ENCODE measurements around the gene ATP6V0C. TPM values are rescaled to one million over a fixed set of nuclear protein-coding genes. Genes with fewer than 3 reads are reported as not detected.
A peak's percentile ranks its signal among the peaks of the same experiment; 100 is the strongest.

The ATP6V0C gene
- total RNA-seq (2014; rRNA removed; shearing (Covaris generic)): 99.9 and 117 TPM in 2 replicates

DNA sequence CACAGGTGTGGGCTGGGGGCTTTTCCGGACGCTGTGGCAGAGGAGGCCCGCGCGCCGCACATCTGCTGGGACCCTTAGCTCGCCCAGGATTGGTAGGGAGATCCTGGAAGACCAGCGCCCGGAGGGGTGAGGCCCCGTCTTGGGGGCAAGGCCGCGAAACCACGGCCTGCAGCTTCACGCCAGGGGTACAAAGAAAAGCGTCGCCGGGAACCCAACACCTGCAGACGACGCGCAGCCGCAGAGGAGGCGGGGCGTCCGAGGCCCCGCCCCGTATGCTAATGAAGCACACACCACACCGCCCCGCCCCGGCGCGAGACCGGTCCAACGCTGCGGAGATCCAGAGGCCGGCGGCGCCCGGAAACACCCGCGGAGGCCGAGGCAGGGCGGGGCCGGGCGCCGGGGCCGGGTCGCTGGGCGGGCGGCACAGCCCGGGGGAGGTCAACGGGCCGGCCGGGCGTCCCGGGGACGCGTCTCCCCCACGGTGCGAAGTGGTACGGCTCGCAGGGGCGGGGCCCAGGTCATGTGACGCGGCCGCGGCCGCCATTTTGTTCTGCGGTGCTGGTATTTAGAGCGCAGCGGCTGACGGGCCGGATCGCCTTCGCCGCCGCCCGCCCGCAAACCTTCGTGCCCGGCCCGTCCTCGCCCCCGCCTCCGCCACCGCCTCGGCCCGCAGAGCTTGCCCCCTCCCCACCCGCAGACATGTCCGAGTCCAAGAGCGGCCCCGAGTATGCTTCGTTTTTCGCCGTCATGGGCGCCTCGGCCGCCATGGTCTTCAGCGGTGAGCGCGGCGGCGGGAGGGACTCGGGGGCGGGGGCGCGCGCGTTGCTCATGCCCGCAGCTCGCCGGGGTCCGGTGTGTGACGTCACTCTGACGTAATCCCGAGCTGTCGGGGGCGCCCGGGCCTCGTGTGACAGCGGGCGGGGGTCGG lies at the start of gene ATP6V0C:
Gene ATP6V0C (plus strand): TSS at position 548 of the 928 bp plus-strand sequence. CDS start 152 bp downstream, at position 700.
- DNase-seq (ENCODE audit: low spot score): peak; percentile 95

- DNase-seq (ENCODE audit: low spot score): no peak
Observed at GRCh38 chr16:2464333-2464732, 49.4 kb upstream of the ATP6V0C start.

- DNase-seq (ENCODE audit: low spot score): no peak
Observed at GRCh38 chr16:2465653-2466415, 47.9 kb upstream of the ATP6V0C start.

GRCh38 chr16:2466667-2467527 lies 46.9 kb upstream of the ATP6V0C start:
- no peak for DNase-seq (ENCODE audit: low spot score)

DNA sequence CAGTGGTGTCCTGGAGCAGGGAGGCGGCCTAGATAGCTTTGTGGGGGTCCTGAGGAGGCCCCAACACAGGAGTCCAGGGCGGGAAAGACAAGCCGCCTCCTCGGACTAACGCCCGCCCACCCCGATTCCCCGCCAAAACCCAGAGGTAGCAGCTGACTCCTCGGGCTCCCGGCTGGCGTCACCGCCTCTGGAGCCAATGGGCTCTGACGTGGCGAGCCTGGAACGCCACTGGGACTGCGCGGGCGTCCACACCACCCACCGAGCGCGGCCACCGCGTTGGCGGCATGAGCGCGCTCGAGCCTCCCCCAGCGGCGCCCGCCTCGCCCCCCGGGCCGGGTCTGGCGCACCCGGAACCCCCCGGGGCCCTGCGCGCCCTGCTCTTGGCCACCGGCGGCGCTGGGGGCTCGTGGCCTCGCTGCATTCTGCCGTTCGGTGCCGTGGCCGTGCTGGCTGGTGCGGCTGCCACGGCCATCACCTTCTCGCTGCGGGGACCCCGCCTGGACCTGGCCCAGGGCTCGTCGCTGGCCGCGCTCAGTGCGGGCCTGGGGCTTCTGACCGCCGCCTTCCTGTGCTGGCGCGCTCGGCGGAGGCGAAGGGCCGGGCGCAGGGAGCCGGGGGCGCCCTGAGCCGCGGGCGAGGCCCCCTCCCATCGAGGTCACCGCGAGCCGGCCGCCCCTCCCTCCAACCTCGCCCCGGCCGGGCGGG lies 46.1 kb upstream of the ATP6V0C start:
- DNase-seq (ENCODE audit: low spot score): peak; percentile 41

- no peak for DNase-seq (ENCODE audit: low spot score)
Observed at GRCh38 chr16:2468233-2468724, 45.5 kb upstream of the ATP6V0C start.

DNA sequence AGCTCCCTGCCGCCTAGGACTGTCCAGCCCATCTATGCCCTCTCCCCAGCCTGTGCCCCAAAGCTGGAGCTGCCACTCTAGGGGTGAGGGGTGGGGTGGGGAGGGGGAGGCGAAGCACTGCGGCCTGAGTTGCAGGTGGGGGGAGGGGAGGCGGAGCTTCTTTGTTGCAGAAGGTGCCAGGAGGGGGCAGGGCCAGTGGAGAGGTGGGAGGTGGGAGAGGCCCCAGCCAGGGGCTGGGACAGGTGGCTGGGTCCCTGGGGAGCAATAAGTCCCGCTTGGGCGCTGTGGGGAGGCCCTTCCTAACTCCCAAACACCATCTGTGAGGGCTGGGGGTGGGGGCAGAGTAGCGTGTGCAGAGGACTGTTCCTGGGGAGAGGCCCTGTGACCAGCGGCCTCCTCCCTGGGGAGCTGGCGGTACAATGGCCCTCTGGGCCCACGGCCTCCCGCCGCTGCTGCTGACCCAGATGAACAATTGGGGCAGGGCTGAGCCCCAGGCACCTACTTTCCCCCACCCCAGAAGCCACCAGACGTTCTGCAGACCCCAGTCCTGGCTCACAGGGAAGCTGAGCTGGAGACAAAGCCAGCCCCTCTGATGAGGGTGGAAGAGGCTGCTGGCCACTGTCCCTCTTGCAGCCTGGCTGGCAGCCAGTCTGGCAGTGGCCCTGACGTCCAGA lies 44.9 kb upstream of the ATP6V0C start:
- no peak for DNase-seq (ENCODE audit: low spot score)

DNA sequence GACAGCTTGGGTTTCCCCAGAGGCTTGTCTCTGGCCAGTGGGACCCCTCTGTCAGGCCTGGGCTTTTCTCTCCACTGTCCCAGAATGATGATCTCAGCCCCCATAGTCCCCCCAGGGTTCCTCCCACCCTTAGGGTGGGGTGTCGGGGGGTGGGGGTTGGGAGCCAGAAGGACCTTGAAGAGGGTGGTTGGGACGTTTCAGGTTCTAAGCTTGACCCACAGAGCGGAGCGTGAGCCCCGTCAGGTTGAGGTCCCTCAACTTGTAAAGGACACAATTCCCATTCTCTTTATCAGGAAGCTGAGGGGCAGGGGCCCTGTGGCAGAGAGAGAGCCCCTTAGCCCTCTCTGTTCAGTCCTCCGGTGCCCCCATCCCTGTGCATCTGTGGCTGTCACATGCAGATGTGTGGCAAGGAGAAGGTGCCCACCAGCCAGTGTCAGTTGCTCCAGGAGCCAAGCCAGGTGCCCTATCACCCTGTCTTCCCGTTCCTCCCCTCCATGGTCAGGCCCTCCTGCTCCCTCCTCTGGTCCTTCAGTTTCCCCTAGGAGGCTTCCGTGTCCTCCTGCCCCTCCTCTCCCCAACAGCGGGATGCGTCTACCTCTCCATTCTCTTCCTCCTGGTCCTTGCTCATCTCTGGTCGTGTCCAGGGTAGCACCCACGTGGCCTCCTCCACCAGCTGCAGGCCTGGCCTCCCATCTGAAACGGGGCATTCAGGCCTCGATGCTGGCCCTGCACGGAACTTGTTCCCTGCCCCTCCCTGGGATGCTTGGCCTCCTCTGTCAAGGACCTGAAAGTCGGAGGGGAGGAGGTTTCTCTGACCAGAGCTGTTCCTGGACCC lies 44.1 kb upstream of the ATP6V0C start:
- DNase-seq (ENCODE audit: low spot score): no peak

- DNase-seq (ENCODE audit: low spot score): no peak
Observed at GRCh38 chr16:2470234-2470601, 43.5 kb upstream of the ATP6V0C start.

DNA sequence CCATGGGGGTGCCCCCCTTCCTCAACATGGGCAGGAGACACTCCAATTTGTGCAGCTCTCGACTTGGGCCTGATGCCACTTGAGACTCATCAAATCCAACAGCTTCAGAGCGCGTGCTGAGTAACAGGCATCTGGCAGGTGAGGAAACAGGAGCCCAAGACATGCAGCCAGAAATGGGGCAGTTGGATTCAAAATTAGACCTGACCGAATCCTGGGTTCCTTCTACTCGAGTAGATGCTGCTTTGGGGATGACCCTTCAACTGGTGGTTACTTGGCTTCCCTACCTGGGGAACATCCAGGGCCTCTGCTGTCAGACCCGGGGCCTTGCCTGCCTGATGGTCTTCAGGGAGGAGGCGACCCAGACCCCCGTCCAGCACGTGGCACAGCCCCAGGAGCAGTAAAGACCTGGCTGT lies 43.1 kb upstream of the ATP6V0C start:
- DNase-seq (ENCODE audit: low spot score): no peak

GRCh38 chr16:2471016-2471652 lies 42.6 kb upstream of the ATP6V0C start, which contains the start of gene NTN3:
NTN3 (plus strand) TSS chr16:2471297; CDS start chr16:2471702, 405 bp downstream.
- DNase-seq (ENCODE audit: low spot score): no peak

- DNase-seq (ENCODE audit: low spot score): no peak
Observed at GRCh38 chr16:2471653-2472487, 41.9 kb upstream of the ATP6V0C start.

DNA sequence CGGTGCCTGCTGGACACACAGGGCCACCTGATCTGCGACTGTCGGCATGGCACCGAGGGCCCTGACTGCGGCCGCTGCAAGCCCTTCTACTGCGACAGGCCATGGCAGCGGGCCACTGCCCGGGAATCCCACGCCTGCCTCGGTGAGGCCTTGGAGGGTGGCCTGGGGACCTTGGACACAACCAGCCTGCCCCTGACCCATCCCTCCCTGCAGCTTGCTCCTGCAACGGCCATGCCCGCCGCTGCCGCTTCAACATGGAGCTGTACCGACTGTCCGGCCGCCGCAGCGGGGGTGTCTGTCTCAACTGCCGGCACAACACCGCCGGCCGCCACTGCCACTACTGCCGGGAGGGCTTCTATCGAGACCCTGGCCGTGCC lies 41.3 kb upstream of the ATP6V0C start:
- no peak for DNase-seq (ENCODE audit: low spot score)

DNA sequence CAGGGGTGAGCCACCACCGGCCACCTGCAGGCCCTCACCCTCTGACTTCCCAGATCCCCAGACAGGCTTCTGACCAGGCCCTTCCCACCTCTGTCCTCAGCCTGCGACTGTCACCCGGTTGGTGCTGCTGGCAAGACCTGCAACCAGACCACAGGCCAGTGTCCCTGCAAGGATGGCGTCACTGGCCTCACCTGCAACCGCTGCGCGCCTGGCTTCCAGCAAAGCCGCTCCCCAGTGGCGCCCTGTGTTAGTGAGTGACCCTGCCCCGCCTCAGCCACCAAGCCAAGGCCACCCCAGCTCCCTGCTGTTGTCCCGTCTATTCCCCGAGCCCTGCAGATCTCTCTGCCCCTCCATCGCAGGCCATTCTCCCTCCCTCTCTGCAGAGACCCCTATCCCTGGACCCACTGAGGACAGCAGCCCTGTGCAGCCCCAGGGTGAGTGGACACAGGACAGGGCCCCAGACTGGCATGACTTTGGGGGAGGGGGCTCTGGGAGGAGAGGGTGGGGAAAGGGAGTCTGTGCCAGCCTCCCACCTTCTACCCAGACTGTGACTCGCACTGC lies 40.8 kb upstream of the ATP6V0C start:
- DNase-seq (ENCODE audit: low spot score): no peak

DNA sequence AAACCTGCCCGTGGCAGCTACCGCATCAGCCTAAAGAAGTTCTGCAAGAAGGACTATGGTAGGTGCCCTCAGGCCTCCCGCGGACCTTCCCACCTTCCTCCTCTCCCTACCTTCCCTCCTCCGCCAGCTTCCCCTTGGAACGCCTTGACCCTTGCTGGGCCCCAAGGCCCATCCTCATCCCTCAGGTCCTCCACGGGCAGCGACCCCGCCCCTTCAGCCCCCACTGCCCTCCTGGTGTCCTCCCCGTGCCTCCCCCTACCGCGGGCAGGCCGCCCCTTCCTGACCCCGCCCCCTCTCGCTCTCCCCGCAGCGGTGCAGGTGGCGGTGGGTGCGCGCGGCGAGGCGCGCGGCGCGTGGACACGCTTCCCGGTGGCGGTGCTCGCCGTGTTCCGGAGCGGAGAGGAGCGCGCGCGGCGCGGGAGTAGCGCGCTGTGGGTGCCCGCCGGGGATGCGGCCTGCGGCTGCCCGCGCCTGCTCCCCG lies 40.3 kb upstream of the ATP6V0C start:
- no peak for DNase-seq (ENCODE audit: low spot score)

- DNase-seq (ENCODE audit: low spot score): peak; percentile 47
Observed at GRCh38 chr16:2473999-2474876, 39.5 kb upstream of the ATP6V0C start.
